SK-N-SH (cell line): ENCODE results near the gene HLA-DOB. TPM values are rescaled to one million over a fixed set of nuclear protein-coding genes. Genes with fewer than 3 reads are reported as not detected.

Experiments used
- CTCF ChIA-PET: fragments of 300-600, 350-600 bp; formaldehyde crosslinking; extraction: SDS; loops from one replicate; lab custom pipeline; 2021; lab: Yijun Ruan, JAX
- POLR2A ChIA-PET: fragments of 350-600 bp; sonication (Branson Sonifier 250); formaldehyde crosslinking; extraction: SDS; loops from one replicate; lab custom pipeline; 2020; ENCODE audit warnings: antibody characterized with exemption, inconsistent platforms; lab: Yijun Ruan, JAX
- DNase-seq: peaks from one replicate; pipeline ENCODE4 v3.0.0; 2012
- H2AFZ ChIP-seq: fragments of 200-600 bp; sonication (generic); 2 replicates; pipeline ENCODE4 v1.8.1; 2016; ENCODE audit warnings: antibody characterized with exemption, mild to moderate bottlenecking, low read depth
- H3F3A ChIP-seq: fragments of 200-600 bp; sonication (generic); replicated peaks from 2 replicates; pipeline ENCODE3; 2016; ENCODE audit warnings: antibody characterized with exemption, mild to moderate bottlenecking; ENCODE audit not compliant: insufficient read depth
- H3K27ac ChIP-seq, 2 experiments: fragments of 200-500 bp in 1 of 2; fragments of 200-600 bp in 1 of 2; sonication (Bioruptor generic) in 1 of 2; sonication (generic), shearing (Covaris generic) in 1 of 2; 2 replicates each; pipeline versions ENCODE4 v1.5.1 to v1.6.1; 2014 to 2016; ENCODE audit warnings: low read depth in 2 of 2, inconsistent platforms in 1 of 2, low read length in 1 of 2, mild to moderate bottlenecking in 1 of 2, mixed read lengths in 1 of 2
- H3K27me3 ChIP-seq: fragments of 200-600 bp; sonication (generic), shearing (Covaris generic); 2 replicates; pipeline ENCODE4 v1.6.1; 2016; ENCODE audit warnings: mixed run types; ENCODE audit not compliant: insufficient read depth
- H3K36me3 ChIP-seq, 2 experiments: fragments of 200-500 bp in 1 of 2; fragments of 200-600 bp in 1 of 2; sonication (Bioruptor generic) in 1 of 2; sonication (generic) in 1 of 2; replicated peaks in 1 of 2; 2 replicates each; pipeline versions ENCODE3 to v1.5.1; 2014 to 2016; ENCODE audit warnings: low read length in 1 of 2, mild to moderate bottlenecking in 1 of 2; ENCODE audit not compliant: insufficient read depth in 2 of 2, control insufficient read depth in 1 of 2
- H3K4me1 ChIP-seq, 2 experiments: fragments of 200-500 bp in 1 of 2; fragments of 200-600 bp in 1 of 2; sonication (Bioruptor generic) in 1 of 2; sonication (generic), shearing (Covaris generic) in 1 of 2; 2 replicates each; pipeline versions ENCODE4 v1.5.1 to v1.6.1; 2014 to 2016; ENCODE audit warnings: low read depth in 1 of 2, low read length in 1 of 2, mixed run types in 1 of 2; ENCODE audit not compliant: insufficient read depth in 2 of 2, control insufficient read depth in 1 of 2
- H3K4me2 ChIP-seq: fragments of 200-600 bp; sonication (generic), shearing (Covaris generic); 2 replicates; pipeline ENCODE4 v1.6.1; 2017; ENCODE audit warnings: mixed run types
- H3K4me3 ChIP-seq, 2 experiments: fragments of 200-500 bp in 1 of 2; fragments of 200-600 bp in 1 of 2; sonication (Bioruptor generic) in 1 of 2; sonication (generic), shearing (Covaris generic) in 1 of 2; 2 replicates each; pipeline versions ENCODE4 v1.5.1 to v1.8.1; 2014 to 2016; ENCODE audit warnings: low read depth in 2 of 2, inconsistent platforms in 1 of 2, low read length in 1 of 2, mild to moderate bottlenecking in 1 of 2, mixed read lengths in 1 of 2, moderate library complexity in 1 of 2
- H3K79me2 ChIP-seq: fragments of 200-600 bp; sonication (generic); 2 replicates; pipeline ENCODE4 v1.8.1; 2017; ENCODE audit warnings: mild to moderate bottlenecking; ENCODE audit not compliant: insufficient read depth
- H3K9ac ChIP-seq: fragments of 200-600 bp; sonication (generic); 2 replicates; pipeline ENCODE4 v1.6.1; 2017; ENCODE audit warnings: mixed run types
- H3K9me2 ChIP-seq: fragments of 200-600 bp; sonication (generic); 2 replicates; pipeline ENCODE4 v1.6.1; 2017; ENCODE audit warnings: mixed run types
- H3K9me3 ChIP-seq: fragments of 200-600 bp; sonication (generic); 2 replicates; pipeline ENCODE4 v1.6.1; 2017; ENCODE audit warnings: mixed run types, mild to moderate bottlenecking, moderate library complexity
- H4K20me1 ChIP-seq: fragments of 200-600 bp; sonication (generic); 2 replicates; pipeline ENCODE4 v1.6.1; 2017; ENCODE audit warnings: mild to moderate bottlenecking, mixed run types; ENCODE audit not compliant: insufficient read depth
- CHD2 ChIP-seq: fragments of 150-350 bp; IDR thresholded peaks from 2 replicates; pipeline ENCODE4 v1.6.1; 2018; ENCODE audit warnings: low read length; ENCODE audit not compliant: partially characterized antibody
- EZH2phosphoT487 ChIP-seq: fragments of 200-600 bp; sonication (generic); IDR thresholded peaks from 2 replicates; pipeline ENCODE4 v1.6.1; 2017; ENCODE audit warnings: low read depth, mixed run types, mild to moderate bottlenecking, antibody characterized with exemption, moderate library complexity, borderline replicate concordance
- FOSL2 ChIP-seq: IDR thresholded peaks from 2 replicates; pipeline ENCODE4 v1.4.0; 2012; ENCODE audit warnings: low read depth, mild to moderate bottlenecking, moderate library complexity, borderline replicate concordance
- FOXJ3 ChIP-seq: sonication (generic); formaldehyde crosslinking; IDR thresholded peaks from 2 replicates; pipeline ENCODE4 v1.5.1; 2020; ENCODE audit warnings: mild to moderate bottlenecking, missing genetic modification reagents
- FOXM1 ChIP-seq: IDR thresholded peaks from 2 replicates; pipeline ENCODE4 v1.4.0; 2012; ENCODE audit warnings: low read depth, mild to moderate bottlenecking
- GABPA ChIP-seq: IDR thresholded peaks from 2 replicates; pipeline ENCODE4 v1.4.0; 2012; ENCODE audit warnings: low read depth, mild to moderate bottlenecking
- GATA2 ChIP-seq: sonication (generic); formaldehyde crosslinking; IDR thresholded peaks from 2 replicates; pipeline ENCODE4 v1.5.0; 2020; ENCODE audit warnings: mild to moderate bottlenecking, missing genetic modification reagents
- MXI1 ChIP-seq: IDR thresholded peaks from 2 replicates; pipeline ENCODE4 v1.6.1; 2012; ENCODE audit warnings: mild to moderate bottlenecking, low read depth, low read length, improper control_type of control experiment
- NRF1 ChIP-seq: IDR thresholded peaks from 2 replicates; pipeline ENCODE4 v1.6.1; 2012; ENCODE audit warnings: low read depth, mild to moderate bottlenecking, low read length
- POLR2AphosphoS5 ChIP-seq: IDR thresholded peaks from 2 replicates; pipeline ENCODE4 v1.6.1; 2012; ENCODE audit warnings: low read depth, low read length
- RAD21 ChIP-seq: IDR thresholded peaks from 2 replicates; pipeline ENCODE4 v1.6.1; 2012; ENCODE audit warnings: mild to moderate bottlenecking, low read length
- RFX5 ChIP-seq: IDR thresholded peaks from 2 replicates; pipeline ENCODE4 v1.6.1; 2012; ENCODE audit warnings: mild to moderate bottlenecking, improper control_type of control experiment, low read length
- RXRA ChIP-seq: IDR thresholded peaks from 2 replicates; pipeline ENCODE4 v1.4.0; 2012; ENCODE audit warnings: low read depth, mild to moderate bottlenecking, borderline replicate concordance
- SMC3 ChIP-seq: IDR thresholded peaks from 2 replicates; pipeline ENCODE4 v1.6.1; 2012; ENCODE audit warnings: low read depth, low read length, improper control_type of control experiment
- TAF1 ChIP-seq: IDR thresholded peaks from 2 replicates; pipeline ENCODE4 v1.6.1; 2012; ENCODE audit warnings: low read depth, mild to moderate bottlenecking, low read length, moderate library complexity, borderline replicate concordance
- TEAD4 ChIP-seq: IDR thresholded peaks from 2 replicates; pipeline ENCODE4 v1.4.0; 2012; ENCODE audit warnings: mild to moderate bottlenecking, borderline replicate concordance; ENCODE audit not compliant: insufficient read depth
- USF2 ChIP-seq: fragments of 150-350 bp; IDR thresholded peaks from 2 replicates; pipeline ENCODE4 v1.6.1; 2017; ENCODE audit warnings: antibody characterized with exemption, low read length, low read depth, borderline replicate concordance
- whole genome bisulfite sequencing: methylation state at CpG from one replicate; pipeline ENCODE4 v1.1.6; 2017; ENCODE audit warnings: low lambda C conversion rate; 5-methylcytosine and 5-hydroxymethylcytosine counted together
- polyA plus RNA-seq, 3 experiments: library from polyadenylated mRNA; depleted of rRNA; stranded (reverse); fragments of >200 nt; gene quantifications; 2 replicates each; pipeline ENCODE4 v1.2.3, GENCODE V29; 2012
- TF ChIP-seq, protein P1 (sequence below): fragments of 200-600 bp; sonication (generic); IDR thresholded peaks from 2 replicates; pipeline ENCODE4 v1.6.1; 2017; ENCODE audit warnings: antibody characterized with exemption, mild to moderate bottlenecking, moderate library complexity
- TF ChIP-seq, protein P2 (sequence below): IDR thresholded peaks from 2 replicates; pipeline ENCODE4 v1.4.0; 2012; ENCODE audit warnings: low read depth
- TF ChIP-seq, protein P3 (sequence below): IDR thresholded peaks from 2 replicates; pipeline ENCODE4 v1.6.1; 2012; ENCODE audit warnings: mild to moderate bottlenecking, low read depth, low read length, moderate library complexity

Gene HLA-DOB
- polyA plus RNA-seq, 1 of the 3 experiments (the other 2 are of a cell fraction): not detected

DNA sequence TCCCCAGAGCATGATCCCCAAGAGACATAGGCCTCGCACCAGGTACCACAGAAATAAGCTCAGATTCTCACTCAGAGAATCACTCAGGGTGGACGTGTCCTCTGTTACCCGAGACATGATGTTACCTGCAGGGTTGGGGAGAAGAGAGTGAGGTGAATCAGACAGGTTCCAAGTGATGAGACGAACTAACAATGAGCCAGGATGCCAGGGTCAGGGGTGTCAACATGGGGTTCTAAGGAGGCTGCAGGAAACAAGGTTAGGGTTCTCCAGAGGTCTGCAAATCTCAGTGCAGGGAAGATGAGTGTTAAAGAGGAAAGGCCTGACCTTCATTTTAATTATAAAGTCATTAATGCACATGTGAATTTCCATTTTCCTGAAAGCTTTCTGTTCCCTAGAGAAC, 34.2 kb upstream of the HLA-DOB start:
- H3K79me2 ChIP-seq: peaks cover 4% of the 10 kb centered on the region; the same call in 1 of the 2 replicates
- ChIA-PET POLR2A (no interaction called here), CTCF (interaction anchor here (3.0 to 3.6 kb wide), 2 partner anchors 12 to 17 kb away, joined by 26 to 31 read pairs; partner anchors contain the start of gene TAP2)
- no peak for DNase-seq
- H3K4me2 ChIP-seq: no peak overlapping the region
- no peaks in the 10 kb centered on the region for H3K9me2 ChIP-seq
- no peak overlapping the region for H3K9ac ChIP-seq
- no peak overlapping the region for H3K4me3 ChIP-seq
- H2AFZ ChIP-seq: no peak overlapping the region
- no peaks in the 10 kb centered on the region for H3K27me3 ChIP-seq
- peaks cover 3 to 14% of the 10 kb centered on the region in 2 experiments for H3K36me3 ChIP-seq
- H3K9me3 ChIP-seq: no peaks in the 10 kb centered on the region
- peaks cover 0 to 14% of the 10 kb centered on the region in 2 experiments; a peak in 1 of 4 replicates for H3K4me1 ChIP-seq
- H3K27ac ChIP-seq: no peak overlapping the region
- peaks cover 8% of the 10 kb centered on the region for H3F3A ChIP-seq
- TF ChIP-seq NRF1 (no peak), MXI1 (no peak), CHD2 (no peak), RFX5 (no peak), GABPA (no peak), SMC3 (no peak), USF2 (no peak), TAF1 (no peak), FOXM1 (no peak), TEAD4 (no peak), GATA2 (no peak), RXRA (no peak)
- TF ChIP-seq, protein P1, sequence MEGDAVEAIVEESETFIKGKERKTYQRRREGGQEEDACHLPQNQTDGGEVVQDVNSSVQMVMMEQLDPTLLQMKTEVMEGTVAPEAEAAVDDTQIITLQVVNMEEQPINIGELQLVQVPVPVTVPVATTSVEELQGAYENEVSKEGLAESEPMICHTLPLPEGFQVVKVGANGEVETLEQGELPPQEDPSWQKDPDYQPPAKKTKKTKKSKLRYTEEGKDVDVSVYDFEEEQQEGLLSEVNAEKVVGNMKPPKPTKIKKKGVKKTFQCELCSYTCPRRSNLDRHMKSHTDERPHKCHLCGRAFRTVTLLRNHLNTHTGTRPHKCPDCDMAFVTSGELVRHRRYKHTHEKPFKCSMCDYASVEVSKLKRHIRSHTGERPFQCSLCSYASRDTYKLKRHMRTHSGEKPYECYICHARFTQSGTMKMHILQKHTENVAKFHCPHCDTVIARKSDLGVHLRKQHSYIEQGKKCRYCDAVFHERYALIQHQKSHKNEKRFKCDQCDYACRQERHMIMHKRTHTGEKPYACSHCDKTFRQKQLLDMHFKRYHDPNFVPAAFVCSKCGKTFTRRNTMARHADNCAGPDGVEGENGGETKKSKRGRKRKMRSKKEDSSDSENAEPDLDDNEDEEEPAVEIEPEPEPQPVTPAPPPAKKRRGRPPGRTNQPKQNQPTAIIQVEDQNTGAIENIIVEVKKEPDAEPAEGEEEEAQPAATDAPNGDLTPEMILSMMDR: no peak
- TF ChIP-seq, protein P2, sequence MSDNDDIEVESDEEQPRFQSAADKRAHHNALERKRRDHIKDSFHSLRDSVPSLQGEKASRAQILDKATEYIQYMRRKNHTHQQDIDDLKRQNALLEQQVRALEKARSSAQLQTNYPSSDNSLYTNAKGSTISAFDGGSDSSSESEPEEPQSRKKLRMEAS: no peak
- 100% methylated on average over 4 of the region's 4 CpGs for WGBS
- no peaks in the 10 kb centered on the region for H4K20me1 ChIP-seq

- ChIA-PET CTCF (interaction anchor here (0.9 to 3.6 kb wide), 3 partner anchors 10 to 22 kb away, joined by 3 to 31 read pairs (median 26); partner anchors contain the start of gene TAP2), POLR2A (no interaction called here)
- H3K79me2 ChIP-seq: peaks cover 4% of the 10 kb centered on the region; the same call in 1 of the 2 replicates
- H3K4me2 ChIP-seq: no peak overlapping the region
- no peaks in the 10 kb centered on the region for H3K27me3 ChIP-seq
- peaks cover 8% of the 10 kb centered on the region for H3F3A ChIP-seq
- no peak for DNase-seq
- no peak overlapping the region for H3K27ac ChIP-seq
- no peaks in the 10 kb centered on the region for H4K20me1 ChIP-seq
- H3K9me2 ChIP-seq: no peaks in the 10 kb centered on the region
- peaks cover 0 to 15% of the 10 kb centered on the region in 2 experiments; a peak in 1 of 4 replicates for H3K4me1 ChIP-seq
- TF ChIP-seq FOSL2 (no peak), EZH2phosphoT487 (no peak), TEAD4 (no peak), NRF1 (no peak), RAD21 (no peak), RXRA (no peak), FOXJ3 (CRISPR knock-in tag) (no peak), POLR2AphosphoS5 (no peak), SMC3 (no peak)
- TF ChIP-seq, protein P3, sequence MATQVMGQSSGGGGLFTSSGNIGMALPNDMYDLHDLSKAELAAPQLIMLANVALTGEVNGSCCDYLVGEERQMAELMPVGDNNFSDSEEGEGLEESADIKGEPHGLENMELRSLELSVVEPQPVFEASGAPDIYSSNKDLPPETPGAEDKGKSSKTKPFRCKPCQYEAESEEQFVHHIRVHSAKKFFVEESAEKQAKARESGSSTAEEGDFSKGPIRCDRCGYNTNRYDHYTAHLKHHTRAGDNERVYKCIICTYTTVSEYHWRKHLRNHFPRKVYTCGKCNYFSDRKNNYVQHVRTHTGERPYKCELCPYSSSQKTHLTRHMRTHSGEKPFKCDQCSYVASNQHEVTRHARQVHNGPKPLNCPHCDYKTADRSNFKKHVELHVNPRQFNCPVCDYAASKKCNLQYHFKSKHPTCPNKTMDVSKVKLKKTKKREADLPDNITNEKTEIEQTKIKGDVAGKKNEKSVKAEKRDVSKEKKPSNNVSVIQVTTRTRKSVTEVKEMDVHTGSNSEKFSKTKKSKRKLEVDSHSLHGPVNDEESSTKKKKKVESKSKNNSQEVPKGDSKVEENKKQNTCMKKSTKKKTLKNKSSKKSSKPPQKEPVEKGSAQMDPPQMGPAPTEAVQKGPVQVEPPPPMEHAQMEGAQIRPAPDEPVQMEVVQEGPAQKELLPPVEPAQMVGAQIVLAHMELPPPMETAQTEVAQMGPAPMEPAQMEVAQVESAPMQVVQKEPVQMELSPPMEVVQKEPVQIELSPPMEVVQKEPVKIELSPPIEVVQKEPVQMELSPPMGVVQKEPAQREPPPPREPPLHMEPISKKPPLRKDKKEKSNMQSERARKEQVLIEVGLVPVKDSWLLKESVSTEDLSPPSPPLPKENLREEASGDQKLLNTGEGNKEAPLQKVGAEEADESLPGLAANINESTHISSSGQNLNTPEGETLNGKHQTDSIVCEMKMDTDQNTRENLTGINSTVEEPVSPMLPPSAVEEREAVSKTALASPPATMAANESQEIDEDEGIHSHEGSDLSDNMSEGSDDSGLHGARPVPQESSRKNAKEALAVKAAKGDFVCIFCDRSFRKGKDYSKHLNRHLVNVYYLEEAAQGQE: no peak
- H3K4me3 ChIP-seq: no peak overlapping the region
- no peak overlapping the region for H3K9ac ChIP-seq
- peaks cover 3 to 20% of the 10 kb centered on the region in 2 experiments for H3K36me3 ChIP-seq
- no peaks in the 10 kb centered on the region for H3K9me3 ChIP-seq
- no peak overlapping the region for H2AFZ ChIP-seq
- WGBS: 79% methylated on average over 6 of the region's 6 CpGs
Measured at GRCh38 chr6:32849126-32849525, 32.3 kb upstream of the HLA-DOB start.
